Gastroesophageal sphincter (tissue), 4 donors: ENCODE data around the gene NPHP4. TPM values are rescaled to one million over a fixed set of nuclear protein-coding genes. Genes with fewer than 3 reads are reported as not detected.

Experiments
- ATAC-seq: fragments of 150-250 bp; one replicate; pipeline ENCODE4 v1.9.1; 2016; ENCODE audit warnings: mild to moderate bottlenecking, moderate library complexity
- H3K27ac ChIP-seq, 4 donors: fragments of 200-600 bp; sonication (generic) in 3 of 4; 1 replicate in 3 of 4; 2 replicates in 1 of 4; pipeline ENCODE4 v1.5.1; 2016 to 2019
- H3K27me3 ChIP-seq: fragments of 200-600 bp; sonication (generic); one replicate; pipeline ENCODE4 v1.5.1; 2019
- H3K36me3 ChIP-seq, 2 donors: fragments of 200-600 bp; sonication (generic); one replicate each; pipeline ENCODE4 v1.5.1; 2019; ENCODE audit warnings: control low read depth in 1 of 2
- H3K4me1 ChIP-seq, 3 donors: fragments of 200-600 bp; sonication (generic); 1 replicate in 2 of 3; 2 replicates in 1 of 3; pipeline ENCODE4 v1.5.1; 2016 to 2019; ENCODE audit warnings: control low read depth in 2 of 3
- H3K4me3 ChIP-seq, 2 donors: fragments of 200-600 bp; sonication (generic); one replicate each; pipeline ENCODE4 v1.5.1; 2019; ENCODE audit warnings: mild to moderate bottlenecking in 1 of 2, moderate library complexity in 1 of 2
- H3K9me3 ChIP-seq, 3 donors: fragments of 200-600 bp; sonication (generic); one replicate each; pipeline ENCODE4 v1.5.1; 2017 to 2019; ENCODE audit warnings: control low read depth in 2 of 3
- CTCF ChIP-seq, 4 experiments: fragments of 200-600 bp in 2 of 4; fragments of 450-650 bp in 2 of 4; sonication (generic) in 1 of 4; IDR thresholded peaks; one replicate each; pipeline ENCODE4 v1.5.1; 2017 to 2019; ENCODE audit warnings: antibody characterized with exemption in 4 of 4, mild to moderate bottlenecking in 2 of 4, moderate library complexity in 2 of 4
- EP300 ChIP-seq: sonication (generic); formaldehyde crosslinking; IDR thresholded peaks from one replicate; pipeline ENCODE4 v1.6.1; 2017; ENCODE audit warnings: antibody characterized with exemption, mild to moderate bottlenecking
- POLR2A ChIP-seq, 2 donors: fragments of 450-650 bp; IDR thresholded peaks; one replicate each; pipeline ENCODE4 v1.6.1; 2017; ENCODE audit warnings: antibody characterized with exemption in 2 of 2, mild to moderate bottlenecking in 2 of 2, moderate library complexity in 1 of 2
- POLR2AphosphoS5 ChIP-seq: sonication (generic); formaldehyde crosslinking; IDR thresholded peaks from one replicate; pipeline ENCODE4 v1.6.1; 2017; ENCODE audit warnings: antibody characterized with exemption
- WGBS, 2 donors: methylation state at CpG; one replicate each; pipeline ENCODE4 v1.1.5; 2018; ENCODE audit warnings: low coverage in 1 of 2; 5-methylcytosine and 5-hydroxymethylcytosine counted together
- total RNA-seq, 4 donors: library from RNA; depleted of rRNA; stranded (reverse); fragments of >200 nt; gene quantifications; one replicate each; pipeline ENCODE4 v1.1.0, GENCODE V29; 2016

Gene NPHP4
- total RNA-seq, 4 donors from 2014 or later, result 5.7 to 9.7 (median 6.2) TPM

- Histone ChIP-seq H3K36me3 (peaks cover 0 to 64% of the 10 kb centered on the region in 2 donors), H3K4me1 (no peaks in the 10 kb centered on the region), H3K27ac (no peak overlapping the region), H3K9me3 (no peaks in the 10 kb centered on the region), H3K4me3 (no peak overlapping the region), H3K27me3 (no peaks in the 10 kb centered on the region)
- 100% methylated on average over 1 of the region's 14 CpGs; no CpG with 5 or more reads in 1 of the 2 donors for WGBS, 2 donors
- TF ChIP-seq POLR2AphosphoS5, result no peak
- no peak for TF ChIP-seq CTCF (IDR thresholded peaks at IDR 0.05)
- TF ChIP-seq POLR2A (IDR thresholded peaks at IDR 0.05), result no peak
- no peak for TF ChIP-seq EP300
- no peak for ATAC-seq
These were observed 82.5 kb downstream of the NPHP4 start for GRCh38 chr1:5909576-5910275.

GRCh38 chr1:5908461-5909375 is 83.5 kb downstream of the NPHP4 start:
- 83 to 100% methylated on average over 3 to 8 of the region's 35 CpGs for WGBS, 2 donors
- ATAC-seq, result no peak
- Histone ChIP-seq H3K27me3 (no peaks in the 10 kb centered on the region), H3K36me3 (peaks cover 0 to 71% of the 10 kb centered on the region in 2 donors), H3K4me3 (no peak overlapping the region), H3K27ac (no peak overlapping the region), H3K4me1 (no peaks in the 10 kb centered on the region), H3K9me3 (no peaks in the 10 kb centered on the region)
- no peak for TF ChIP-seq POLR2A (IDR thresholded peaks at IDR 0.05)
- no peak for TF ChIP-seq EP300
- no peak for TF ChIP-seq POLR2AphosphoS5
- TF ChIP-seq CTCF (IDR thresholded peaks at IDR 0.05), result no peak

- no peaks in the 10 kb centered on the region for H3K27me3 ChIP-seq
- TF ChIP-seq EP300 (no peak), CTCF (IDR thresholded peaks at IDR 0.05) (no peak), POLR2AphosphoS5 (no peak), POLR2A (IDR thresholded peaks at IDR 0.05) (no peak)
- 93 to 100% methylated on average over 5 to 7 of the region's 8 CpGs for WGBS, 2 donors
- no peak overlapping the region for H3K4me3 ChIP-seq
- peaks cover 0 to 77% of the 10 kb centered on the region in 2 donors for H3K36me3 ChIP-seq
- H3K9me3 ChIP-seq, result no peaks in the 10 kb centered on the region
- H3K27ac ChIP-seq, result no peak overlapping the region
- no peak for ATAC-seq
- no peaks in the 10 kb centered on the region for H3K4me1 ChIP-seq
These were observed 84.3 kb downstream of the NPHP4 start for GRCh38 chr1:5907966-5908365.

GRCh38 chr1:5907386-5907785 is 84.8 kb downstream of the NPHP4 start:
- no peak for ATAC-seq
- H3K4me1 ChIP-seq, result no peaks in the 10 kb centered on the region
- H3K27me3 ChIP-seq, result no peaks in the 10 kb centered on the region
- H3K9me3 ChIP-seq, result no peaks in the 10 kb centered on the region
- H3K27ac ChIP-seq, result no peak overlapping the region
- H3K4me3 ChIP-seq, result no peak overlapping the region
- H3K36me3 ChIP-seq, result peaks cover 0 to 80% of the 10 kb centered on the region in 2 donors
- 89 to 92% methylated on average over 4 to 8 of the region's 11 CpGs for WGBS, 2 donors
- TF ChIP-seq CTCF (IDR thresholded peaks at IDR 0.05) (no peak), POLR2A (IDR thresholded peaks at IDR 0.05) (no peak), POLR2AphosphoS5 (no peak), EP300 (no peak)
